HCT116 (cell line): Measurements from ENCODE around the gene ARHGEF12. TPM values are rescaled to one million over a fixed set of nuclear protein-coding genes. Genes with fewer than 3 reads are reported as not detected.

ENCODE experiments used
- ATAC-seq: fragments of 200-7000 bp; cut with Tn5 transposase; 2 replicates; pipeline ENCODE4 v1.9.1; 2020; ENCODE audit warnings: mild to moderate bottlenecking, moderate library complexity
- BruUV-seq: library from RNA; stranded (reverse); fragments of 400-500 nt; replicated peaks from 2 replicates; lab custom pipeline; 2021; lab: Mats Ljungman, UMichigan
- CTCF ChIA-PET: fragments of 300-600 bp; sonication (Branson Sonifier 250); formaldehyde crosslinking; loops from one replicate; lab custom pipeline; 2021; ENCODE audit warnings: antibody characterized with exemption; lab: Charles Lee
- POLR2A ChIA-PET: fragments of 300-600, 350-600 bp; sonication (Branson Sonifier 250); formaldehyde crosslinking; loops from one replicate; lab custom pipeline; 2021; ENCODE audit warnings: antibody characterized with exemption; lab: Charles Lee
- RAD21 ChIA-PET, 2 experiments: fragments of 300-600 bp; sonication (Branson Sonifier 250); formaldehyde crosslinking; loops; one replicate each; lab custom pipeline; 2023; ENCODE audit warnings: low total read pairs in 2 of 2; ENCODE audit not compliant: uncharacterized antibody in 2 of 2, unreplicated experiment in 2 of 2, low non-redundant PET in 1 of 2; lab: Charles Lee
- DNase-seq: peaks from one replicate; pipeline ENCODE4 v3.0.0-alpha.2; 2010; ENCODE audit warnings: low read depth, low spot score
- H2AFZ ChIP-seq: fragments of 200-600 bp; shearing (Covaris generic), sonication (generic); 2 replicates; pipeline ENCODE4 v1.6.1; 2017; ENCODE audit warnings: low read depth, mixed run types, mixed read lengths, antibody characterized with exemption, low read length; ENCODE audit not compliant: poor library complexity, severe bottlenecking
- H3K27ac ChIP-seq: 2 replicates; pipeline ENCODE4 v1.5.1; 2012; ENCODE audit warnings: low read depth, low read length
- H3K27me3 ChIP-seq: fragments of 200-600 bp; sonication (generic); 2 replicates; pipeline ENCODE4 v1.6.1; 2016; ENCODE audit warnings: mixed run types, low read length, mixed read lengths; ENCODE audit not compliant: insufficient read depth
- H3K36me3 ChIP-seq, 2 experiments: fragments of 200-500 bp in 1 of 2; fragments of 200-600 bp in 1 of 2; sonication (Bioruptor generic) in 1 of 2; sonication (generic) in 1 of 2; 2 replicates each; pipeline versions ENCODE4 v1.5.1 to v1.6.1; 2014 to 2016; ENCODE audit warnings: low read length in 2 of 2, inconsistent platforms in 1 of 2, mixed read lengths in 1 of 2, mixed run types in 1 of 2; ENCODE audit not compliant: insufficient read depth in 2 of 2, control insufficient read depth in 1 of 2
- H3K4me1 ChIP-seq, 2 experiments: fragments of 200-600 bp in 1 of 2; sonication (generic) in 1 of 2; 2 replicates each; pipeline versions ENCODE4 v1.5.1 to v1.6.1; 2012 to 2017; ENCODE audit warnings: low read length in 2 of 2, inconsistent platforms in 1 of 2, mild to moderate bottlenecking in 1 of 2, mixed read lengths in 1 of 2, mixed run types in 1 of 2, moderate library complexity in 1 of 2; ENCODE audit not compliant: insufficient read depth in 2 of 2, control insufficient read depth in 1 of 2
- H3K4me2 ChIP-seq: fragments of 200-600 bp; sonication (generic); 2 replicates; pipeline ENCODE4 v1.6.1; 2017; ENCODE audit warnings: mixed run types, low read length, mixed read lengths
- H3K4me3 ChIP-seq, 2 experiments: fragments of 200-600 bp in 1 of 2; sonication (generic) in 1 of 2; replicated peaks in 1 of 2; 2 replicates each; pipeline ENCODE4 v1.5.1; 2011 to 2016; ENCODE audit warnings: low read length in 2 of 2, control low read depth in 1 of 2, low read depth in 1 of 2, mild to moderate bottlenecking in 1 of 2, mixed read lengths in 1 of 2, mixed run types in 1 of 2
- H3K79me2 ChIP-seq: fragments of 200-600 bp; sonication (generic); 2 replicates; pipeline ENCODE4 v1.6.1; 2017; ENCODE audit warnings: mild to moderate bottlenecking, mixed run types, low read length, moderate library complexity, mixed read lengths; ENCODE audit not compliant: insufficient read depth
- H3K9ac ChIP-seq: fragments of 200-600 bp; sonication (generic); 2 replicates; pipeline ENCODE4 v1.6.1; 2016; ENCODE audit warnings: low read length, mixed read lengths
- H3K9me2 ChIP-seq: fragments of 200-600 bp; sonication (generic), shearing (Covaris generic); 2 replicates; pipeline ENCODE4 v1.6.1; 2017; ENCODE audit warnings: mixed run types, mild to moderate bottlenecking, moderate library complexity; ENCODE audit not compliant: insufficient read depth
- H3K9me3 ChIP-seq, 2 experiments: fragments of 200-500 bp in 1 of 2; fragments of 200-600 bp in 1 of 2; sonication (Bioruptor generic) in 1 of 2; sonication (generic) in 1 of 2; 2 replicates each; pipeline ENCODE4 v1.6.1; 2014 to 2017; ENCODE audit warnings: low read length in 2 of 2, mixed read lengths in 2 of 2, inconsistent platforms in 1 of 2, low read depth in 1 of 2, mild to moderate bottlenecking in 1 of 2, mixed run types in 1 of 2, moderate library complexity in 1 of 2; ENCODE audit not compliant: control insufficient read depth in 1 of 2, insufficient read depth in 1 of 2
- H4K20me1 ChIP-seq: fragments of 200-600 bp; sonication (generic), shearing (Covaris generic); 2 replicates; pipeline ENCODE4 v1.6.1; 2017; ENCODE audit warnings: mixed run types, mild to moderate bottlenecking, moderate library complexity; ENCODE audit not compliant: insufficient read depth
- CBX3 ChIP-seq: IDR thresholded peaks from 2 replicates; pipeline ENCODE4 v1.6.1; 2012; ENCODE audit warnings: low read depth
- CEBPB ChIP-seq: IDR thresholded peaks from 2 replicates; pipeline ENCODE4 v1.6.1; 2012; ENCODE audit warnings: low read depth
- EZH2phosphoT487 ChIP-seq: fragments of 200-600 bp; IDR thresholded peaks from 2 replicates; pipeline ENCODE4 v1.6.1; 2018; ENCODE audit warnings: antibody characterized with exemption, borderline replicate concordance
- RAD21 ChIP-seq: IDR thresholded peaks from 2 replicates; pipeline ENCODE4 v1.6.1; 2012; ENCODE audit warnings: low read depth, mild to moderate bottlenecking
- SIN3A ChIP-seq: IDR thresholded peaks from 2 replicates; pipeline ENCODE4 v1.6.1; 2012; ENCODE audit warnings: low read depth
- TCF7L2 ChIP-seq: IDR thresholded peaks from 2 replicates; pipeline ENCODE4 v1.7.0; 2011; ENCODE audit warnings: borderline replicate concordance, inconsistent platforms; ENCODE audit not compliant: insufficient read depth, insufficient read length; ENCODE audit errors: extremely low read depth
- ZFX ChIP-seq: fragments of 450-650 bp; IDR thresholded peaks from 2 replicates; pipeline ENCODE4 v1.6.1; 2017
- intact Hi-C: fragments of 100-400 bp; cut with micrococcal nuclease; formaldehyde crosslinking; loops from 2 replicates; pipeline ENCODE4 v1.10.0; 2022
- total RNA-seq: library from RNA; stranded (reverse); gene quantifications from one replicate; pipeline ENCODE4 v1.2.1, GENCODE V29; 2021; ENCODE audit not compliant: unreplicated experiment
- TF ChIP-seq, protein P1 (sequence below): IDR thresholded peaks from 2 replicates; pipeline ENCODE4 v1.6.1; 2012
- TF ChIP-seq, protein P2 (sequence below), 3 experiments: fragments of 200-600 bp in 1 of 3; sonication (generic) in 1 of 3; IDR thresholded peaks in 2 of 3; conservative IDR thresholded peaks in 1 of 3; 2 replicates each; pipeline ENCODE4 v1.5.1; 2012 to 2017; ENCODE audit warnings: low read depth in 2 of 3, low read length in 2 of 3, antibody characterized with exemption in 1 of 3, borderline replicate concordance in 1 of 3, control low read depth in 1 of 3, mild to moderate bottlenecking in 1 of 3, mixed read lengths in 1 of 3, mixed run types in 1 of 3, moderate library complexity in 1 of 3; ENCODE audit not compliant: insufficient read depth in 1 of 3

ARHGEF12 gene
- total RNA-seq, 1 experiment from 2014 or later = 81.4 TPM

DNA sequence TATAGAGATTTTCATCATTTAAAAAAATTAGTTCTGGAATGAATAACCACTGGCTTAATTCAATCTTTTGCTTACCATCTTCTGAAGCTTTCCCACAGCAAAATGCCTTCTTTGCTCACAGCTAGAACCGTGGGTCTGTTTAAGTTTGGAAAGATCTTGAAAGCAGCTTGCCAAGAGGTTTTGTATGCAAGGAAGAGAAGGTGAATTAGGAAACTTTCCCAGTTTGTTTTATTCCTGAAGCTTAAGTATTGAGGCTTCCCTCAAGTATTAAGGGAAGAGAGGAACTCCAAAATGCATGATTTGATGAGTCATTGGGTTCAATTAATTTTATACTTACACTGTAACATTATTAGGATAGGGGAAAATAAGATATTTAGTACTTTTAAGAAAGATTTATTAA, 1.9 kb upstream of the ARHGEF12 start (continued):
- TF ChIP-seq, protein P1, sequence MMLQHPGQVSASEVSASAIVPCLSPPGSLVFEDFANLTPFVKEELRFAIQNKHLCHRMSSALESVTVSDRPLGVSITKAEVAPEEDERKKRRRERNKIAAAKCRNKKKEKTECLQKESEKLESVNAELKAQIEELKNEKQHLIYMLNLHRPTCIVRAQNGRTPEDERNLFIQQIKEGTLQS = no peak
- TF ChIP-seq SIN3A (no peak), ZFX (no peak)
- TF ChIP-seq, all 23 proteins: peak for 0

DNA sequence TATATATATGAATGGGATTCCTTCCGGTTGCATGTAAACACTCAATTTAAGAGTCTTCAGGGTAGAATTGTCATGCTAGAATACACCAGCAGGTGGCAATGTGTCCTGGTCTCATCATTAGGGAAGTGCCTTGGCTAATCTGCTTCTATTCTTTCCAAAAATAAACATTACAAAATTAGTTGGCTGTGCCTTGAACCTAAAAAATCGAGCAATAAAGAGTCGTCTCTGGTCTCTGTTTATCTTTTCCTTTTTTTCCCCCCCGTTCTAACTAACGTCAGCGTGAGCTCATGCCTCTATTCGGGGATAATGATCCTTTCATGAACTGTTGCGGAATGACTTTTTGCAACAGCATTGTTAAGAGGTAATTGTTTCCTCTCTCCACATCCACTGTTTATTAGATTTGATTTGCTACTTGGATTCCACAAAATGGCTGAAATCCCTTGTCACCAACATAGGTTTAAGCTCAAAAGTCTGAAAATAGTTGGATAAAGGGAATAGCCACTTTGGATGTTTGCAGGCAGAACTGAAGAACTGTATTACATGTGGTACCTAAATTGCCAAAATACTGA, 1.2 kb upstream of the ARHGEF12 start:
- Histone ChIP-seq H3K79me2 (peaks cover 34% of the 10 kb centered on the region), H3K4me3 (peak overlapping the region; percentile 52 to 87), H3K4me1 (peaks cover 50 to 73% of the 10 kb centered on the region in 2 experiments), H3K36me3 (no peaks in the 10 kb centered on the region), H3K27ac (peak overlapping the region; percentile 91), H3K9ac (peak overlapping the region; percentile 62), H4K20me1 (peaks cover 10% of the 10 kb centered on the region; the same call in 1 of the 2 replicates), H3K9me3 (no peaks in the 10 kb centered on the region), H3K27me3 (no peaks in the 10 kb centered on the region), H2AFZ (peak overlapping the region; percentile 88), H3K9me2 (no peaks in the 10 kb centered on the region), H3K4me2 (peak overlapping the region; percentile 86)
- POLR2A ChIA-PET = interaction anchor here (1.0 to 1.1 kb wide), 2 partner anchors 10 to 99 kb away, joined by 3 to 4 read pairs; partner anchors contain the start of gene TLCD5
- RAD21 ChIA-PET = no interaction called here
- no TSS peak for BruUV-seq
- ATAC-seq (no peak), DNase-seq (no peak)
- intact Hi-C loops = loop anchor here (5.0 to 10.0 kb wide), 2 partner anchors 350 to 617 kb away; no protein-coding TSS in a partner anchor
- CTCF ChIA-PET = interaction anchor here (0.7 to 1.8 kb wide), 6 partner anchors 8 to 66 kb away, joined by 3 to 6 read pairs (median 4); no protein-coding TSS in a partner anchor
- TF ChIP-seq, protein P2, sequence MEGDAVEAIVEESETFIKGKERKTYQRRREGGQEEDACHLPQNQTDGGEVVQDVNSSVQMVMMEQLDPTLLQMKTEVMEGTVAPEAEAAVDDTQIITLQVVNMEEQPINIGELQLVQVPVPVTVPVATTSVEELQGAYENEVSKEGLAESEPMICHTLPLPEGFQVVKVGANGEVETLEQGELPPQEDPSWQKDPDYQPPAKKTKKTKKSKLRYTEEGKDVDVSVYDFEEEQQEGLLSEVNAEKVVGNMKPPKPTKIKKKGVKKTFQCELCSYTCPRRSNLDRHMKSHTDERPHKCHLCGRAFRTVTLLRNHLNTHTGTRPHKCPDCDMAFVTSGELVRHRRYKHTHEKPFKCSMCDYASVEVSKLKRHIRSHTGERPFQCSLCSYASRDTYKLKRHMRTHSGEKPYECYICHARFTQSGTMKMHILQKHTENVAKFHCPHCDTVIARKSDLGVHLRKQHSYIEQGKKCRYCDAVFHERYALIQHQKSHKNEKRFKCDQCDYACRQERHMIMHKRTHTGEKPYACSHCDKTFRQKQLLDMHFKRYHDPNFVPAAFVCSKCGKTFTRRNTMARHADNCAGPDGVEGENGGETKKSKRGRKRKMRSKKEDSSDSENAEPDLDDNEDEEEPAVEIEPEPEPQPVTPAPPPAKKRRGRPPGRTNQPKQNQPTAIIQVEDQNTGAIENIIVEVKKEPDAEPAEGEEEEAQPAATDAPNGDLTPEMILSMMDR (IDR thresholded peaks at IDR 0.05 in 2 of 3, conservative IDR thresholded peaks at IDR 0.05 in 1 of 3; ENCODE audit: borderline replicate concordance in 1 of 3, insufficient read depth in 1 of 3, low read depth in 2 of 3, low read length in 2 of 3) = peak; percentile 53 to 59 (median 57); a peak in 5 of 6 replicates
- TF ChIP-seq TCF7L2 (no peak), CEBPB (peak; percentile 49; the same call in 1 of the 2 replicates), EZH2phosphoT487 (no peak), CBX3 (0 out of 2 replicates have a peak, but pooled peaks have one; percentile 16), RAD21 (peak; percentile 75)
